IPS DF 4.7 (cell line): ENCODE results near the gene SAMD4B.

Experiments used
- DNase-seq: peaks from one replicate; pipeline ENCODE4 v3.0.0-alpha.2; 2013; ENCODE audit warnings: low spot score; ENCODE audit errors: extremely low read depth

Gene SAMD4B

DNA sequence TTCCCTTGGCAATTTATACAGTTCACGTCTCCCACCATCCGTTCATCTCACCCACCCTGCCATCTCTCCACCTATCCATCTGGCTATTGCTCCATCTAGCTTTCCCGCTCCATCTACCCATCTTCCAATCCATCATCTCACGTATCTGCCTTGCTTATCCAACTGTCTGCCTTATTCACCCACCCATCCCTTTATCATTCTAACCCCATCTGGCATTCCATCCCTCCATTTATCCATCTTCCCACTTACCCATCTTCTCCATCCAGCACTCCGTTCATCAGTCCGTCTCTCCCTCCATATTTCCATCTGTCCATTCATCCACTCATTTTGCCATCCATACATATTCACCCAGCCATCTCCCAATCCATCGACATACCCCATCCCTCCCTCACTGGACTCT lies 83.5 kb downstream of the SAMD4B start:
- DNase-seq = no peak

DNA sequence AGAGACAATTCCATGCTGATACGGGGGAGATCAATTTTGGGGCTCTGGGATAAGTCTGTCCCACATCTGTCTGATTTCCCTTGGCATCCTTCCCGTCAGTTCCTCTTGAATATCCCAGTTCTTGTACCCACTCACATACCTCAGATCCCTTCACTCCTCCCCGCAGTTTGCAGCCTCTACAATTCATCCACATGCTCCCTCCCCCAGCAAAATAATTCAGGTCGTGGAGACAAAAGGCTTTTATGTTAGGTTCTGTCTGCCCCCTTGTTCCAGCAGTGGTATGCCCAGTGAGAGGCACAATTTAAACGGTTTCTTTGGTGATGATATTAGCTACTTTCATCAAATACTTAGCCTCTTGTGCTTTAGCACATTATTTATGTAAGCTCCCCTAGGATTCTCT lies 83.9 kb downstream of the SAMD4B start:
- no peak for DNase-seq

DNA sequence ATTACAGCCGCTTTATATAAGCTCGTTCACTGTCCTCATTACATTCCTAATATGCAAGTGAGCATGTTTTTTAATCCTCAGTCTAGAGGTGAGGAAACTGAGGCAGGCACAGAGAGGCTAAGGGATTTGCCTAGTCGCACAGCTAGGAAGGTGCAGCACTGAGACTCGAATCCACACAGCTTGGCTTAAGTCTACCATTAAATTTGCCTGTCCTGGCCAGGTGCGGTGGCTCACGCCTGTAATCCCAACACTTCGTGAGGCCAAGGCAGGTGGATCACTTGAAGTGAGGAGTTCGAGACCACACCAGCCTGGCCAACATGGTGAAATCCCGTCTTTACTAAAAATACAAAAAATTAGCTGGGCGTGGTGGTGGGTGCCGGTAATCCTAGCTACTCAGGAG lies 85.5 kb downstream of the SAMD4B start:
- DNase-seq = no peak

DNA sequence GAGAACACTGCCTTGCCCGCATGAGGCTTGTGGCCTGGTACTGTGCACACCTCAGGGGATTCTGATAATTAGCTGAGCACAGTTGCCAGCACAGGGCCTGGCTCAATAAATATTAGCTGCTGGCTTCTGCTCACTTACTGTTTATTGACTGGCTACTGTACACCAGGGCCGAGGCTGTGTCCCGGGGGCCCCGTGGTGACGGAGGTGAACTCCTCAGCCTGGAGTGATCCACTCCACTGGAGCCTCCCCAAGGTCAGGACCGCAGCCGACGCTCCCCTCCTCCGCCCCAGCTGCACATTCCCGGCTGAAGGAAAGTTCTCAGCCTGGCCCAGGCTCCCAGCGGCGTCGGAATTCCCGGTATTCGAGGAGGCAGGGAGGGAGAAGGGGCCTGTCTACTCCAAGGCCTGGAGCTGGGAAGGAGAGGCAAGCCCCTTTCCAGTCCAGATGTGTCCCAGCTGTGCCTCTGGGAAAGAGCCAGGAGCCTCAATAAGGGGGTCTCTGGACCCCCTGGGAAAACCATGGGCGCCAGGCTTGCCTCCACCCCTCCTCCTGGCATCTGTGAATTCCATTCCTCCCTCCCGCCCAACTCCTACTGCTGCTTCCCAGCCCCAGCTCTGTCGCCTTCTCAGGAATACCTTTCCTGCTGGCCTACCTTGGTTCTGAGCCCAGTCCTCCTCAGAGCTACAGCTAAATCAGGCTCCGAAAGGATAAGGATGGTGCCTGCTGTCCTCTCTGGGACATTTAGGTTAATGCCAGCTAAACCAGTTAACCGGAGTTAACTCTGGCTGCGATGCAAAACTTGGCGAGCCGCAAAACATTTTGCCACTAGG lies 86.3 kb downstream of the SAMD4B start:
- DNase-seq = no peak

DNA sequence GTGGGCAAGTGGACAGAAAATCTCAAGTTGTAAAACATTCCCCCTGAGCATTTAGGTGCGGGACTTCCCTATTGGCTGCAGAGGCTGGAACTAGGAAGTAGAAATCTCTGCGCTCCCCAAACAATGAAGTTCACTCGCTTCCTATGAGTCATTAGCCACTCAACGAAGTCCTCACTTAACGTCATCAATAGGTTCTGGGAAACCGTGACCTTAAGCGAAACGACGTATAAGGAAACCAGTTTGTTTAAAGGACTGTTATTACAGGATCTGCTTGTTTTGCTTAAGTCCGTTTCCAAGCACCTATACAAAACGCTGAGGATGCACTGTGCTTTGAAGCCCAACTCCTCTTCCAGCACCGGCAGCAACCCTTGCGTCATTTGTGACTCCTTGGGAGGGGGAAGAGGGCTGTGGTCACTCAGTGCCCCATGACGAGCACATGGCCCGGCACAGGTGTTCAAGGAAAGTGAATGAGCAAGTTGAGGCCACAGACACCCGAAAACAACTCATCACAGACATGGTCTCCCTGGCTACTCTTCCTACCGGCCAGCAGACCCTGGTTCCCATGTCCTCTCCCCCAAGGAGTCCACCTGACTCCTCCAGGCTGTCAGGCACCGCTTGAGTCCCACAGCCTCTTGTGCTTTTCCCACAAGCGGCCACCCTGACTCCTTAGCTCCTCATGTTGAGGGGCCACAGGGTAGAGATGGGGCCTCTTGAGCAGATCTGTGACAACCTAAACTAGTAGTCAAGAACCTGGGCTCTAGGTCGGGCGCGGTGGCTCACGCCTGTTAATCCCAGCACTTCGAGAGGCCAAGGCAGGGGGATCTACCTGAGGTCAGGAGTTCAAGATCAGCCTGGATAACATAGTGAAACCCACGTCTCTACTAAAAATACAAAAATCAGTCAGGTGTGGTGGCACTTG lies 88.7 kb downstream of the SAMD4B start:
- no peak for DNase-seq

DNA sequence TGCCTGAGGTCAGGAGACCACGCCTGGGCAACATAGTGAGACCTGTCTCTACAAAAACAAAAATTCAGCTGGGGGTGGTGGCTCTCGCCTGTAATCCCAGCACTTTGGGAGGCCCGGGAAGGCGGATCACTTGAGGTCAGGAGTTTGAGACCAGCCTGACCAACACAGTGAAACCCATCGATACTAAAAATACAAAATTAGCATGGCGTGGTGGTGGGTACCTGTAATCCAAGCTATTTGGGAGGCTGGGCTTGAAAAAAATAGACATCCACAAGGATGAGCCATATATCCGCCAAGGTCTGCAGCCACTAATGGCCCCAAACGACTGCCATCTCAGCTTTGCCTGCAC lies 90.4 kb downstream of the SAMD4B start:
- DNase-seq = no peak

DNA sequence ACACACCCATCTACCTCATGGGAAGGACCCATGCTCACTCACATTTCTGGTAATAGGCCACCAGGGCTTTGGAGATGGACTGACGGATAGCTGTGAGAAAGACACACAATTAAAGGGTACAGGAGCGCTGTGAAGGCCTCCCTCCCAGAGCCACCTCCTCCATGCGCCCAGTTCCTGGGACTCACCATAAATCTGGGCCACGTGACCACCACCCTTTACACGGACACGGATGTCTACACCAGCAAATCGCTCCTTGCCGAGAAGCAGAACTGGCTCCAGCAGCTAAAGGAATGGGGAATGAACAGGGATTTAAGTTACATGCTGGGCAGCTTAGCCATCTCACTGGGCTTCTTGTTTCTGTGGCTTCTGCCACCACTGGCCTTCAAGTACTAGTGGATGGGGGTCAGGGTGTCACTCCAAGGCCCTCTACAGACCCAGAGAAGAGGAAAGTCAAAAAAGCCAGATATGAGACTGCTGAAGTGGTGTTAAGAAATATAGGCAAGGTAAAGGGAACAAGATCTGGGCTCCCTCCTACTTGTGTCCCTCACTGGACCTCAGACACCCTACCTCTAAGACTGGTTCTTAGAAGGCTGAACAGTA lies 91.4 kb downstream of the SAMD4B start:
- DNase-seq = no peak

DNA sequence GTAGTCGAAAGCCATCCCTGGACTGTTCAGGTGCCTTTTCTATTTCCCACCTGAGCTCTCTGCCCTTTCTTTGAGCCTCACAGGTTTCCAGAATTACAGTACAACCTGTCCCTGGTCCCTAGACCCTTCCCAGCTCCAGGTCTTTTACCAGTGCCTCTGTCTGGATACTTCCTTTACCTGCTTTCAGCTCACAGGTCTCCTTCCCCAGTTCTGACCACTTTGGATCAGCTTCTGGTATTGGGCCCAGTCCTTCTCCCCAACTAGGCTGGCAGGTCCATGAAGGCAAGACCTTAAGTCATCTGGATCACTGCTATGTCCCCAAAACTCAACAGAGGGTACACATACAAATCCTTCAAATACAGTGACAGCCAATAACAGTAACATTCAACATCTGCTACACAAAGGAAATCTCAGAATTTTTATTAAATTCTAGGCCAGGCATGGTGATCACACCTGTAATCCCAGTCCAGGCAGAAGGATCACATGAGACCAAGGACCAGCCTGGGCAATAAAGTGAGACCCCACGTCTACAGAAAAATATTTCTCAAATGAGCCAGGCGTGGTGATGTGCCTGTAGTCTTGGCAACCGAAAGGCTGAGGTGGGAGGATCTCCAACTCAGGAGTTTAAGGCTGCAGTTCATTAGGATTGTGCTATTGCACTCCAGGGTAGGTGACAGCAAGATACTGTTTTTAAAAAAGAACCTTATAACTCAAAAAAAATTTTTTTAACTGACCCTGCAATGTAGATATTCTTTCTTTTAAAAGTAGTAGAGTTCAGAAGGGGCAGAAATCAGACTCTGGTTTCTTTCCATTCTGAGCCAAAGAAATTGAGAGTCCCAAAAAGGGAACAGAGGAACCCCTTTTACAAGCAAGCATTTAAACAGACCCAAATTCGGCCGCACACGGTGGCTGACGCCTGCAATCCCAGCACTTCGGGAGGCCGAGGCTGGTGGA lies 92.2 kb downstream of the SAMD4B start:
- DNase-seq = no peak
